Heart left ventricle (tissue), 16 donors: Measurements from ENCODE around the gene PHEX. TPM values are rescaled to one million over a fixed set of nuclear protein-coding genes. Genes with fewer than 3 reads are reported as not detected.

ENCODE experiments used
- ATAC-seq, 4 donors: fragments of 200-7000 bp; cut with Tn5 transposase; one replicate each; pipeline ENCODE4 v1.9.1; 2020 to 2022; ENCODE audit warnings: moderate library complexity in 4 of 4, mild to moderate bottlenecking in 3 of 4, moderate number of reproducible peaks in 1 of 4
- DNase-seq, 5 donors: peaks; one replicate each; pipeline ENCODE4 v3.0.0-alpha.2; 2020
- H3K27ac ChIP-seq, 12 donors: fragments of 200-600 bp; sonication (generic) in 4 of 12; one replicate each; pipeline versions ENCODE4 v1.5.0 to v1.8.0; 2016 to 2022; ENCODE audit warnings: mild to moderate bottlenecking in 2 of 12
- H3K27me3 ChIP-seq, 9 donors: fragments of 200-600 bp; sonication (generic) in 2 of 9; one replicate each; pipeline versions ENCODE4 v1.5.1 to v1.8.0; 2016 to 2022; ENCODE audit warnings: mild to moderate bottlenecking in 3 of 9
- H3K36me3 ChIP-seq, 9 donors: fragments of 200-600 bp; sonication (generic) in 2 of 9; one replicate each; pipeline versions ENCODE4 v1.5.0 to v1.8.0; 2018 to 2022; ENCODE audit warnings: mild to moderate bottlenecking in 2 of 9
- H3K4me1 ChIP-seq, 12 donors: fragments of 200-600 bp; sonication (generic) in 4 of 12; one replicate each; pipeline versions ENCODE4 v1.5.0 to v1.8.0; 2016 to 2022; ENCODE audit warnings: mild to moderate bottlenecking in 3 of 12
- H3K4me3 ChIP-seq, 12 donors: fragments of 200-600 bp; sonication (generic) in 4 of 12; one replicate each; pipeline versions ENCODE4 v1.5.0 to v1.8.0; 2017 to 2022; ENCODE audit warnings: mild to moderate bottlenecking in 9 of 12, moderate library complexity in 4 of 12
- H3K9me3 ChIP-seq, 12 donors: fragments of 200-600 bp; sonication (generic) in 4 of 12; one replicate each; pipeline versions ENCODE4 v1.5.0 to v1.8.0; 2016 to 2022; ENCODE audit warnings: mild to moderate bottlenecking in 1 of 12
- CTCF ChIP-seq, 12 donors: fragments of 200-600 bp; sonication (generic) in 4 of 12; IDR thresholded peaks; one replicate each; pipeline versions ENCODE4 v1.5.0 to v1.8.0; 2018 to 2022; ENCODE audit warnings: antibody characterized with exemption in 12 of 12, mild to moderate bottlenecking in 5 of 12
- POLR2A ChIP-seq, 2 donors: fragments of 450-650 bp; IDR thresholded peaks; one replicate each; pipeline ENCODE4 v1.6.1; 2017; ENCODE audit warnings: antibody characterized with exemption in 2 of 2, mild to moderate bottlenecking in 2 of 2, moderate library complexity in 2 of 2
- WGBS, 4 donors: extraction: QIAGEN DNeasy Blood & Tissue Kit in 2 of 4; methylation state at CpG; one replicate each; pipeline versions ENCODE4 v1.1.5 to v1.1.7; 2013 to 2018; 5-methylcytosine and 5-hydroxymethylcytosine counted together
- intact Hi-C, 10 donors: fragments of 100-400 bp; cut with DNase I; formaldehyde crosslinking; loops; one replicate each; pipeline versions ENCODE4 v1.11.1 to v1.14.2; 2022
- polyA plus RNA-seq, 2 donors: library from polyadenylated mRNA; stranded (reverse); fragments of 200-250 nt; gene quantifications; one replicate each; pipeline ENCODE4 v1.2.3, GENCODE V29; 2013
- total RNA-seq, 9 donors: library from RNA; depleted of rRNA in 2 of 9; stranded (reverse); fragments of >200 nt in 2 of 9; fragmentation: NEBNext Ultra II Directional in 3 of 9; extraction: Animal tissue kit (Norgen Biotek cat#: 25700) in 3 of 9; gene quantifications; one replicate each; pipeline versions ENCODE4 v1.1.0 to v1.2.4, GENCODE V29; 2016 to 2023
- donor health status: ischemic (EF 13 %, LVEDD 7.1; RV severe dilation, severe dysfunction).
- donor health status: healthy with polysubstance abuse.
- donor health status: DM: no; HTN: yes; CAD: no.
- donor health status: DM: no; HTN: no; CAD: no.
- donor health status: ischemic (EF 25% LVEDD 6.9; RV normal size, moderate dysfunction).
- donor health status: ischemic (EF 25% LVEDD 5.7; RV mildly dilated, moderate dysfunction).
- donor health status: healthy.
- donor health status: DM: yes; HTN: yes; CAD: no.
- donor health status: ischemic (EF 35%, LVEDD 5.7; RV mildly dilated, moderate dysfunction).
- donor health status: nonischemic (EF 11% LVEDD 7.7; RV severe dilation, severe dysfunction).
- donor health status: DM: yes; HTN: yes; CAD: no.
- donor health status: PGD.
- donor health status: ischemic (EF 29% LVEDD 5.4; RV normal size, mild dysfunction).
- donor health status: nonischemic (EF 23%, LVEDD 6.1; RV moderate dilation, normal function).

PHEX gene
- total and polyA plus RNA-seq, 11 donors = 0.01 to 0.53 (median 0.23) TPM; not detected in 5

DNA sequence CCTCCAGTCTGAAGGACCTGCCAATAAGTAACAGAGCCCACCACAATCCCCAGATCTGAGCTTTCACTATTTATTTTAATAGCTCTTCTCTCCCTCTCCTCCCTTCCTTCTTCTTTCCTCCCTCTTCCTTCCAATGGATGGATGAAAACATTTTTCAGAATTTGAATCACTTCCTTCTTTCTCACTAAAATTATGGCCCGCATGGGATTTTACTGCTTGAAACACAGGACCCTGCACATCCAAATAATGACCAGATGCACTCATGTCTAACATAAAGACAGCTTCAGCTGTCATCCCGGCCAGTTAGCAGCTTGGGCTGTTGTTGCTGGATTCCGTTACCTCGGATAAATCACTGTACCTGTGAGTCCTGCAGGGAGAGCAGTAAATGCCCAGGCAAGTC, 5.4 kb upstream of the PHEX start:
- Histone ChIP-seq H3K27ac (no peak overlapping the region), H3K4me3 (no peak overlapping the region), H3K4me1 (no peaks in the 10 kb centered on the region), H3K27me3 (no peaks in the 10 kb centered on the region), H3K36me3 (no peaks in the 10 kb centered on the region), H3K9me3 (peaks cover 0 to 3% (median 0%) of the 10 kb centered on the region in 12 donors)
- intact Hi-C loops = loop anchor here in 1 of 10 donors (10.0 kb wide), 1 partner anchor 398 kb away; no protein-coding TSS in a partner anchor
- DNase-seq (no peak), ATAC-seq (no peak)
- 68 to 80% (median 71%) methylated on average over 4 of the region's 4 CpGs for WGBS, 4 donors
- TF ChIP-seq CTCF (IDR thresholded peaks at IDR 0.05) (no peak), POLR2A (IDR thresholded peaks at IDR 0.05) (no peak)

DNA sequence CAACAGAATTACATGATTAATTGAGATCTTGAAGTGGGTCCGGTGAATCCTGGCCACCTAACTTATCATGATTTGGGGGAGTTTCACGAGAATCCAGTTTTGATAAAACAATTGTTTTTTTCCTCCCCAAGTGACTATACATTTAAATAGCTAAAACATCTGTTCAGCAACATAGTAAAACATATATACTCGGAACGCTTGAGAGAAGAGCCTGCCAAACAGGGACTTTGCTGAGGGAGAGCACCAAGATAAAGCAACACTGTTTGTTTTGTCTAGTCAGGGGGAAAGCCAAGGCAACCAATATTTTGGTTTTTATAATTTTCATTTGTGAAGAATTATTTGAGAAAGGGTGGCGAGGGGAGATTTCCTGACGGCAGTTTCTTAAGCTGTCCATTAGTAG, 381 bp downstream of the PHEX start:
- Histone ChIP-seq H3K4me3 (no peak overlapping the region), H3K27ac (no peak overlapping the region), H3K4me1 (no peaks in the 10 kb centered on the region), H3K9me3 (no peaks in the 10 kb centered on the region), H3K36me3 (no peaks in the 10 kb centered on the region), H3K27me3 (no peaks in the 10 kb centered on the region)
- WGBS, 4 donors = 47 to 70% (median 63%) methylated on average over 6 of the region's 6 CpGs
- intact Hi-C loops = no loop called here
- TF ChIP-seq POLR2A (IDR thresholded peaks at IDR 0.05) (no peak), CTCF (IDR thresholded peaks at IDR 0.05) (no peak)
- ATAC-seq (no peak), DNase-seq (no peak)

GRCh38 chrX:22033818-22034217, 1.7 kb downstream of the PHEX start:
- DNase-seq (no peak), ATAC-seq (no peak)
- intact Hi-C loops = no loop called here
- Histone ChIP-seq H3K27ac (no peak overlapping the region), H3K27me3 (no peaks in the 10 kb centered on the region), H3K4me1 (no peaks in the 10 kb centered on the region), H3K9me3 (no peaks in the 10 kb centered on the region), H3K4me3 (no peak overlapping the region), H3K36me3 (no peaks in the 10 kb centered on the region)
- no peak for TF ChIP-seq POLR2A (IDR thresholded peaks at IDR 0.05)
- no peak for TF ChIP-seq CTCF (IDR thresholded peaks at IDR 0.05)
- WGBS, 4 donors = 68 to 78% (median 72%) methylated on average over 5 of the region's 5 CpGs

GRCh38 chrX:22035236-22035635, 3.1 kb downstream of the PHEX start:
- Histone ChIP-seq H3K36me3 (no peaks in the 10 kb centered on the region), H3K4me1 (no peaks in the 10 kb centered on the region), H3K9me3 (no peaks in the 10 kb centered on the region), H3K27me3 (no peaks in the 10 kb centered on the region), H3K27ac (no peak overlapping the region), H3K4me3 (no peak overlapping the region)
- no peak for TF ChIP-seq CTCF (IDR thresholded peaks at IDR 0.05)
- TF ChIP-seq POLR2A (IDR thresholded peaks at IDR 0.05) = no peak
- intact Hi-C loops = no loop called here
- no peak for ATAC-seq
- no peak for DNase-seq
- WGBS, 4 donors = 30 to 69% (median 45%) methylated on average over 1 of the region's 1 CpG
